NCI-H146 treated with DMSO at 0.1 percent for 48 hours (cell line): Measurements from ENCODE around the gene OMD.

Experiments used
- DNase-seq: peaks from one replicate; lab custom pipeline; 2025; ENCODE audit not compliant: unreplicated experiment; lab: John Stamatoyannopoulos, UW

The OMD gene

GRCh38 chr9:92424340-92424739 is at the start of gene OMD:
TSS of gene OMD (minus strand) at chr9:92424471. CDS start at chr9:92417558, 6,913 bp downstream.
- DNase-seq = no peak

GRCh38 chr9:92468206-92468605 is 43.9 kb upstream of the OMD start:
- no peak for DNase-seq

DNA sequence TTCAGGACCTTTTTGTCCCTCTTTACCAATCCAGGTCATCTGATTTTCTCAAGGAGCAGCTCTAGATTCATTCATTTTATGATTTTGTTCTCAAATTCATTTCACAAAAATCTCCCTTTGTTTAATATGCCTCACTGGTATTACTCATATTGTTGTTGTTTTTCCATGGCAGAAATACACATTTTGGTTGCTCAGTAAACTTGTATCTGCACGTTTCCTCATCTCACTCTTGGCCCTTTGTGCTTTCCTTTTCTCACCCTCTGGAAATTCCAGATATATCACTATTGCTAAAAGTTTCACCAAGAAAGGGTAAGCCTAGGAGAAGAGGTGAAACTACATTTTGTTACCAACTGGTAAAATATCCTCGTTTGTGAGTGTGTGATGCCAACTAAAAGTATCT is 43.2 kb upstream of the OMD start:
- no peak for DNase-seq

GRCh38 chr9:92467041-92467440 is 42.8 kb upstream of the OMD start:
- DNase-seq = no peak

GRCh38 chr9:92463984-92464383 is 39.7 kb upstream of the OMD start:
- DNase-seq = no peak

DNA sequence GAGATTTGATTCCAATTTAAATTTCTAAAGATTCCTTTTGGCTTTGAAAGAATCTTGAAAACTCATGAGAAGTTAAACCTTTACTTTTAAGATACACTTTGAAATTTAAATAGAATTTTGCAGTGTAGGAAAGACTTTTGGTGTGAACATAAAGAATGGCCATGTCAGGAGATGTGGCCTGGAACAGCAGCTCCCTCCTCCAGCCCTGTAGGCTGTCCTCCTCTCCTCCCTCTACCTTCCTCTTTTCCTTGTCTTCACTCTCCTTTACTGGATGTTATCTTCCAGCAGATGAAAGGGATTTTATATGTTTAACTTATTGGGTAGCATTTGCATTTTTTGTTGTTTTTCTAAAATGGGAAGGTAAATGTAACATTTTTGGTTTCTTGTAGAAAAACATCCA is 39.1 kb upstream of the OMD start:
- DNase-seq = no peak

DNA sequence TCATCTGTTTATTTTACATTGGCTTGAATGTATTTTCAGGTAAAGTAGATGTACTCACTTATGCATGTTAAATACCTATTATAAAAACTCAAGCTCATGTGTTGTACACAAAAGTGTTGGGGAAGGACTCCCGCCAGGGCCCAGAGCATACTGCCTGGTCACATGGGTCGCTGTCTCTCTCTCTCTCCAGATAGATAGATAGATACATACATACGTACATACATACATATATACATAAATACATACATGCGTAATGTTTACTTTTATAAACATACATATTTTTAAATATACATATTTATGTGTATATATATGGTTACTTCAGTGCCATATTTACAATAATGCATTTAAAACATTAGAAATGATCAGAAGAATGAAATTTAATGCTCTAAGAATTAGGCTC is 33.3 kb upstream of the OMD start:
- DNase-seq = no peak

DNA sequence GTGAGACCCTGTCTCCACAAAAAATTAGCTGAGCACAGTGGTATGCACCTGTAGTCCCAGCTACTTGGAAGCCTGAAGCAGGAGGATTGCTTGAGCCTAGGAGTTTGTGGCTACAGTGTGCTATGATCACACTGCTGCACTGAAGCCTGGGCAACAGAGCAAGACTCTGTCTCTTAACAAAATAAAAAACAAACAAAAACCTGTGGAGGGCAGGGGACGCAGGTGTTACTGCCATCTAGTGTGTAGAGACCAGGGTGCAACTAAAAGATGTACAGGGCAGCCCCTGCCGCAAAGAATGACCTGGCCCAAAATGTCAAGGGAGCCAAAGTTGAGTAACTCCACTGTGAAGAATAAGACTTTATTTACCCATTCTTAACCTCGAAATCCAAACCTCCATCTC is 30.9 kb upstream of the OMD start:
- DNase-seq = no peak

DNA sequence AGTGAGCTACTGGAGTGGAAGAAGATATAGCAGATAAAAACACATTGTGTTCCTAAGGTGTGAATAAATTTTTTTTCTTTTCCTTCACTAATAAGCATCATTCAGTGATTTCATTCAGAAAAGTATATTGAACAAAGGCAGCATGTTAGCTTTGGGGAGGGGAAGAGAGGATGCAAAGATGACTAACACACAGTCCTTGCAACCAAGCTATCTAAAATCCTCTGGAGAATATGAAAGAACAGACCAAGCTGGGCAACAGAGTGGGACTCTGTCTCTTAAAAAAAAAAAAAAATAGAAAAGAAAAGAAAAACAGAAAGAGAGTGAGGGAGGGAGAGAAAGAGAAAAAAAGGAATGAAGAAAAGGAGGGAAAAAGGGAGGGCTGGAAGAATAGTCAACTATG is 22.3 kb upstream of the OMD start:
- DNase-seq = no peak

DNA sequence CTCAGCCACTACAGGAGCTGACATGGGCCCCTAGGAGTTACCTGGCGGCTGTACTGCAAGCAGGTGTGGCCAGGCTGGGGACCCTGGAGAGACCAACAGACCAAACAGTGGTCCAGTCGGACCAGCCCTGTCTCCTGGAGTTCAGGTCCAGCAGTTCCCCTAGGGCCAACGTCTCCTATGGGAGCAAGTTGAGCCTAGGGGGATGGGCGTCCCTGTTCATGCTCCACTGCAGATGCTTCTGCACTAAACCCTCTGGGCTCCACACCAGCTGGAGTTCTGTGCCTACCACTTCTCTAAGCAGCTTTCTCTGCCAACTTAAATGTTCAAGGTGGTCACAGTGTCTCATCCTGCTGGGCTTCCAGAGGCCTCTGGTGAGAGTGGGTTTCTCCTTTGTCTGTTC is 20.6 kb upstream of the OMD start:
- DNase-seq = no peak

DNA sequence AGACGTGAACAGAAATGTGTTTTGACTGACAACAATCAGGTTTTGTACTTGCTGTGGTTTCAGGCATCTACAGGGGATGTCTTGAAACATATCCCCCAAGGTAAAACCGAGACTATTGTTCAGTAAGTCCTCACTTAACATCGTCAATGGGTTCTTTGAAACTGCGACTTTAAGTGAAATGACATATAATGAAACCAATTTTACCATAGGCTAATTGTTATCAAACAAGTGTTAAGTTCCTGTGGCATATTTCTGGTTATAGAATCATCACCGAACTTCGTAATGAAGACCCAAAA is 16.4 kb upstream of the OMD start:
- DNase-seq = no peak

DNA sequence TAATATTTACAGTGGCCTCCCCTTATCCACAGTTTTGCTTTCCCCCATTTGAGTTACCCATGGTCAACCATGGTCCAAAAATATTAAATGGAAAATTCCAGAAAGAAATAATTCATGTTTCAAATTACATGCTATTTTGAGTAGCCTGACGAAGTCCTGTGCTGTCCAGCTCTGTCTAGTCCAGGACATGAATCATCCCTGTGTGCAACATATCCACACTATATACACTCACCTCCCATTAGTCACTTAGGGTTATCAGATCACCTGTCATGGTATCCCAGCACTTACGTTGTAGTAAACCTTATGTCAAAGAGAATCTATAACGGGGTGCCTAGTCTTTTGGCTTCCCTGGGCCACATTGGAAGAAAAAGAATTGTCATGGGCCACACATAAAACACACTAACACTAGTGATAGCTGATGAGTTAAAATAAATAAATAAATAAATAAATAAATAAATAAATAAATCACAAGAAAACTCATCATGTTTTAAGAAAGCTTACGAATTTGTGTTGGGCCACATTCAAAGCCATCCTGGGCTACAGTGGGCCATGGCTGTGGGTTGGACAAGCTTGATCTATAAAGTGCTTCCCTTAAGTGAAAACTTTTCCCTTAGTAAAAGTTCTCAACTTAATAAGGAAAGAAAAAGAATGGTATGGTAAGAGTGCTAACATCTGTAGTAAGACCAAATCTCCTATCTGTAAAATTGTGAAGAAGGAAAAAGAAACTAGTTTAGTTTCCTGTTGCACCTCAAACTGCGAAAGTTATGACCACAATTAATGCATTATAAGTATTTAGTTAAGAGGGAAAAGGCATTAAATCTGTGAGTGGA is 15.9 kb upstream of the OMD start:
- no peak for DNase-seq

GRCh38 chr9:92438900-92439526 is 14.7 kb upstream of the OMD start:
- DNase-seq = no peak

- DNase-seq = no peak
Observed at GRCh38 chr9:92435263-92435662, 11.0 kb upstream of the OMD start.

- no peak for DNase-seq
Observed at GRCh38 chr9:92432972-92433548, 8.8 kb upstream of the OMD start.

DNA sequence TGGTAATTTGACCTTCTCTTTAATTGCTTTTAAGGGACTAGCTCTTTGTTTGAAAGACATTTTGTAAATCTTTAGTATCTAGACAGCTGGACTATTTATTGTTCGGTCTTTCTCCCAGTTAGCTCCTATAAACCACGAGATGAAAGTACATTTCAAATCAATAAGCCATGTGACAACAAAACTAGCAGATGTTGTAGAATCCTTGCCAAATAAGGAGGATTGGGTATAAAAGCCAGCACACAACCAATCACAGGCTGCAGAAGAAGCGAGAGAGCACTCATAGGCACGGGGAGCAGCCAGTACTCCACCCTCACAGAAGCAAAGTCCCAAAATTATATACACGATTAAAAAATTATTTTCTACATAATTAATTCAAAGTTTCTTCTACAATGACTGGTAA is 8.1 kb upstream of the OMD start:
- no peak for DNase-seq

DNA sequence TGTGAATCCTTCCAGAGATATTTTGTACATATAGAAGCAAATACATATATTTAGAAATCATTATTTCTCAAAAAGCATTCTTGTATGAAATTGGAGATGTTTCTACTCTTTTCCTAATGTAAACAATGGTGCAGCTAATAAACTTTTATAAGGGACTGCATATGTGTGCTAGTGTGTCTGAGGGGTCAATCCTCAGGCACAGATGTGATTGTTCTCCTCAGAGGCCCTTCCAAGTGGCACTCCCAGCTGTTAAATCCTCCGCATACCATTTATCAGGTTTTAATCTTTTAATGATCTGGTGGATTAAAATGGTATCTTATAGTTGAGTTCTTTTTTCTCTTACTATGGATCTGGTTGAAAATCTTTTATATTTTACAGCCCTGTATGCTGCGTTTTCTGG is 5.6 kb upstream of the OMD start:
- no peak for DNase-seq

DNA sequence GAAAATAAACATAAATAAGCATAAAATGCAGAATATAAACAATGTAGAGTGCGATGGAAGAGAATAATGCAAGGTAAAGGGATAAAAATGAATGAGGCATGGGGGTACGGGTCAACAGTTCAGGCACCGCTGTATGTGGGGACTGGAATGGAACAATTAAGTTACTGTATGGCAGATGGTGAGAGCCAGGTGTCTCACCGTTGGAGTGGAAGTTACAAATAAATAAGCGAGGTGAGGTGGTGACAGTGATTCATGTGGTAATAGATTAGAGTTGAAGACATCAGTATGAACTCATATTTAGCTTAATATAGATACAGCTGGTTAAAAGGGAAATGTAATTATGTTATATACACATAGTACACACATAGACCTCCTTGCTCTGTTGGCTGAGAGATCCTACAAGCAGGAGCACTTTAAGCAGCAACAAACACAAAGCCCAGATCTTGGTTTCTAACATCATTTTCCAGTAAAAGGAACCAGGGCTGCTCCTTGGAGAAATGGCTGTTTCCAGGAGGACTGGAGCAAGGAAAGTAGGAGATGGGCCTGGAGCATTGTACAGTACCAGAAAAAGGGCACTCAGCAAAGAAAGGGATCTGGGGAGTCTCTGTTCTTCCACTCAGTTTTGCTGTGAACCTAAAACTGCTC is 2.4 kb upstream of the OMD start:
- DNase-seq = peak; percentile 94

DNA sequence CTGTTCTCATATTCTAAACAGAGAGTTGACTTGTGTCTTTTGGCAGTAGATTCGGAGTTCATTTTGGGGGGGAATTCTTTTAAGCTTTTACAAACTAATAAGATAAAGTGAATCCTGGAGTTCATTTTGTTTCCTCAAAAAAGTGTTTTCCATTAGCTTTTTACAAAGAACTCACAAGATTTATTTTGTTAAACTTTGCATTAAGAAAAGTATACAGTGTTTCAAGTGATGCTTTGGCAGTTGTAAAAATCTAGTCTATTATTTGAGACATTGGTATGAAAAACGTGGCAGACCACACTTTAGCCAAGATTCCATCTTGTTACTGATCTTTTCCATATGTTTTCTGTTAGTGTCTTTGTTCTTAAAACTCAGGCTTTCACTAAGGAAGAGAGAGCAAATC is 1.2 kb upstream of the OMD start:
- DNase-seq = no peak

DNA sequence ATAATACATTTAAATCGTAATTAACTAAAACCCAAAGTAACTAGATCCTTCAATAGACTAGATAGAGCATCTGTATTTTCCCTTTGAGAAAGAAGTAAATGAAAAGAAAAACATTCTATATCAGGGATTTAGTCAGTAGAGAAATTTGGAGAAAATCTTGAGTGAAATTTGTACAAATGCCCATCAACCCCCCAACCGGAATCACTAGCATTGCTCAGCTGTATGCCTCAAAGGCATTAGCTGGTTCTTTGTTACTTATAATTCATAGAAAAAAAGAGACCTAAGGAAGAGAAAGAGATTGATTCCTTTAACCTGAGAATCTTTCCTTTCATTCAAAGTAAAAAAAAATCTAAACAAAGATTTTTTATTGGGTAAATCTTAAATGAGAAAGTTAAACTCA is 659 bp downstream of the OMD start:
- DNase-seq = no peak

GRCh38 chr9:92422611-92423338 is 1.5 kb downstream of the OMD start:
- no peak for DNase-seq

GRCh38 chr9:92414566-92414965 is 9.7 kb downstream of the OMD start:
- DNase-seq = no peak
